ENCODE data around the gene ASL.
"Not testable (repeated sequence)": the region's sequence is repeated elsewhere in the genome, so short reads cannot be mapped to it uniquely, and the experiment has no call there.

ASL gene

DNA sequence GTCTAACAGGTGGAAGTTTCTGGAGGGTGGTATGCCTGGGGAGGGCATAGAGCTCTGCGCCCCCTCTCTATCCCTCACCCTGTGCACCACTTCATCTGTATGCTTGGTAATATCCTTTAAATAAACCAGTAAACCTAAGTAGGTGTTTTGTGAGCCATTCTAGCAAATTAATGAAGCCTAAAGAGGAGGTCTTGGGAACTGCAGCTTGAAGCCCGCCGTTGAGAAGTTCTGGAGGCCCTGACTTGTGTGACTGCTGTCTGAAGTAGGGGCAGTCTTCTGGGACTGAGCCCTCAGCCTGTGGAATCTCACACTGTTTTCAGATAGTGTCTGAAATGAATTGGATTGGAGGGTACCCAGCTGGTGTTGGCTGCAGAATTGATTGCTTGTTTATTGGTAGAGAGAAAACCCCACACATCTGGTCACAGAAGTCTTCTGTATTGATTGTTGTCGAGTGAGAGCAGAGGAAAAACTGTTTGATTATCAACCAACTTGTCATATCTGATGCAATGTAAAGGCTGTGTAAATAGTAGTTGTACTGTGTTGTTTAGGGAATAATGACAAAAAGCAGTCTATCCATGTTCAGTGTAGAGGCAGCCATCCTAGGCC, 43.7 kb downstream of the ASL start:
- no peak for DNase-seq

DNA sequence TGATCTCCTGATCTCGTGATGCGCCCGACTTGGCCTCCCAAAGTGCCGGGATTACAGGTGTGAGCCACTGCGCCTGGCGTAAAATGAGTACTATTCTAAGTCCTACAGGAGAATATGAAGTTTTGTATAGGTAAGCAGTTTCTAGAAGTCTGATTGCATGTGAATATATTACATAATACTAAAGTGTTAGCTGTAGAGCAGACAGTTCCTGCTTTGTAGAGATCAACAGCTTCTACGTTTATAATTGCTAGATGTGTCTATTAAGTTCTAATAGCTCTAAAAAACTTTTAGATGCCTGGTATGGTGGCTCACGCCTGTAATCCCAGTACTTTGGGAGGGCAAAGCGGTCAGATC, 47.5 kb downstream of the ASL start:
- DNase-seq: no peak

DNA sequence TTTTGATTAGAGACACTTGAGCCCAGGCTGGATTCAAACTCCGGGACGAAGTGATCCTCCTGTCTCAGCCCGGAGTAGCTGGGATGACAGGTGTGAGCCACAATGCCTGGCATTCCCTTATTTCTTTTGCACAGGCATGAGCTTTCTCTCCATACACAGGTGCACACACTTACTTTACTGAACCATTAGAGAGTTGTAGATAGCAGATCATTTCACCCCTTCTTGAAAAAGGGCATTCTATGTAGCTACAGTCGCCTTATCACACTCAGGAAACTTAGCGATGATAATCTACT, 48.9 kb downstream of the ASL start:
- DNase-seq: not testable (repeated sequence)

DNA sequence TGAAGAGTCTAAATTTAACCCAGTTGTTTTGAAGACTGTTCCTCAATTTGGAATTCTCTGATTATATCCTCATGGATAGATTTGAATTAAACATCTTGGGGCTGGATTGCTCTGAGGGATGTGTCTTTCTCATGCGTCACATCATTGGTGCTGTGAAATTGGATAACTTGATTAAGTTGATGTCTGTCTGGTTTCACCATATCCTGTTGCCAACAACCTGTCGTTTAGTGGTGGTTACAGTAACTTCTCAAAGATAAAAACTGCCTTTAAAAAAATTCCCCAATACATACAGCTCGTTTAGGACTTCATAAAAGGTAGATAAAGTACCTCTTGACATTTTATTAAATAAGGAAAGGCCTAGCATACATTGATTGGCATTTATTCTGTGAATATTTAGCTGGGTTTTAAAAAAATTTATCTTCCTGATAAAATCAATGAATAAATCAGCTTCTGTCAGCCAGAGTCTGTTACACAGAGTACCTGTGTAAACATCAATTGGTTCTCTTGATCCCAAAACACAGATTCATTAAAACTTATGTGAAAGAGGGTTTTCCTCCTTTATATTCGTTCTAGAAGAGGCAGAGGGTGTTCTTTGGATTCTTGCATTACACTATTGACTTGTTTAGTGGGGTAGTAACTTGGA, 49.6 kb downstream of the ASL start:
- DNase-seq: no peak

DNA sequence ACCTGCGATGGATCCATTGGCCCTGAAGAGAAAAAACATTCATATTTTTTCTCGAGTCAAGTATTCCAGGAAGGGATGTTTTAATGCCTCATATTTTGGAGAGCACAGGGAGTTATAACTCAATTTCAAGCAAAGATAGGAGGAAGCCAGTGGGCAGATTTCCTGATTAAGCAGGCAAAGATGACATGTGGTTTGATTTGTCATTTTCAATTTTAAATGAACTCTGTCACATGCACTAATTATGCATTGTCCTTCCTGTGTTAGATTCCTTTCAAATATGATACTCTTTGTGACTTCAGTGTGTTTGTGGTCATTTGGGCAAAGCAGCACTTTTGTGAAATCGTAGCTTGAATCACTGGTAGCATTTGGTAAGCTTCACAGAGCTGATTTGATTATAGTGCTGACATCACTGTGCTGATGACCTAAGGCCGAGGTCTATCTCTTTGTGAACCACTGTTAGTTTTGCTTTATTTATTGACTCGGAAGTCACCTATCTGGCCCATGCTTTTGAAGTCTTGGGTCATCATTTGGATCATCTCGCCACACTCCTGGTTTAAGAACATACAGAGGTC, 50.2 kb downstream of the ASL start:
- DNase-seq: not testable (repeated sequence)

DNA sequence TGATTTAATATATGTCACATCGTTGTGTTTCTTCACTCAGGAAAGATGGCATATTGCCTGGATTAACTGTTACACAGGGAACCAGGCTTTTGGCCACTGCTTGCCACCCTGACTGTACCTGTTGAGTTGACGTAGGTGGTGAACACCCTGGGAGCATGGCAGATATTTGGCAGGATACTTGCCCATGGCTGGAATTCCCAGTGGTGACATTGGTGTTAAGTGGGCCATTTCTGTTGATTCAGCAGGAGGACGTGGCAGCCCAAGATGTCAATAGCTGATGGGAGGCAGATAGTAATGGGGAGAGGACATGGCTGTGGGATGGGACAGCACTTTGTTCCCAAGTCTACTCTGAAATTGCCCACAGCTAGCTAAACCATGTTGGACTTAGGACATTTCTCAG, 51.6 kb downstream of the ASL start:
- not testable (repeated sequence) for DNase-seq

DNA sequence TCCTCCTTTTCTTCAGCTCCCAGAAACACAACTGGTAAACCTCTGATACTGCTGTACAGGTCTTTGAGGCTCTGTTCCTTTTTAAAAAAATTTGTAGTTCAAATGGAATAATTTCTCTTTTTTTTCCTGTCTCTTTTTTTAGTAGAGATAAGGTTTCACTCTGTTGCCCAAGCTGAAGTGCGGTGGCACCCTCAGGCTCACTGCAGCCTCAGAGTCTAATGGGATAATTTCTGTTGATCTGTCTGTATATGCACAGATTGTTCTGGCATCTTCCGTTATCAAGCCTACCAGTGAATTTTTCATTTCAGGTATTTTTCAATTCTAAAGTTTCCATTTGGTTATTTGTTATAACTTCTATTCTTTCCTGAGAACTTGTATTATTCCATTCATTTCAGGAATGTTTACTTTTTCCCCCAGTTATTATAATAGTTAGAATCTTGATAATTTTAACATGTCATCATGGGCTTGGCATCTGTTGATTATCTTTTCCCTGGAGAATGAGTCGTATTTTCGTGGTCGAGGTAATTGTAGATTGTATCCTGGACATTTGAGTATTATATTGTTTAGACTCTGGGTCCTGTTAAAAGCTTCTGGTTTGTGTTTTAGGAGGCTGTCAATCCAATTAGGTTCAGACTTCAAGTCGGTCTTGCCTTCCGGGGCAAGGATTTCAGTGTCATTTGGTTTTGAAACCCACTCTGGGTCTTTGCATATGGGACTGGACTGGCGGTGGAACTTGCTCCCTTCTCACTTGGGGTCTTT, 63.6 kb downstream of the ASL start:
- no peak for DNase-seq

DNA sequence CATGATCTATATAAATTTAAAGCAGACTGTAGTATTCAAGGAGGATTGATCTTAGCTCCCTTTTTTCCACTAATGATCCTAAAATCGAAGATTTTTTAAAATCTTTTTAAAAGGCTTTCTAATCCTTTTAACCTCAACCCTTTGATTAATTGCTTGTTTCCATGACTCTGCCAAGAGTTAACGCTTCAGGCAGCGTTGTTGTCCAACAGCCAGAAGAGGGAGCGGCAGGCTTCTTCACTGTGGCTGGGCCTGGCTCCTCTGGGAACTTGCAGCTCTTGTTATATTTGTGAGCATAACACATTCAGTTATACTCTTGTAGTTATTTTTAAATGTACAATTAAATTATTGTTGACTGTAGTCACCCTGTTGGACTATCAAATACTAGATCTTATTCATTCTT, 65.3 kb downstream of the ASL start:
- DNase-seq: no peak

DNA sequence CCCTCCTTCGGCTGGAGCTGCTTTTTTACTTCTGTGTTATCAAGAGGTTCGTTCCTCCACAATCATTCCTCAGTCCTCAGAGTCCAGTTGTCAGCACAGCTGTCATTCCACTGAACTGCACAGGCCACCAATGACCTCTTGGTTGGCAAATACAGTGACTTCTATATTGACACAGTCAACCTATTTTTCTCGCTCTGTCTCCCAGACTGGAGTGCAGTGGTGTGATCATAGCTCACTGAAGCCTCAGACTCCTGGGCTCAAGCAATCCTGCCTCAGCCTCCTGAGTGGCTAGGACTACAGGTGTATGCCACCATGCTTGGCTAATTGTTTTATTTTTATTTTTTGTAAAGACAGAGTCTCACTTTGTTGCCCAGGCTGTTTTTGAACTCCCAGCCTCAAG, 66.7 kb downstream of the ASL start:
- DNase-seq: no peak

DNA sequence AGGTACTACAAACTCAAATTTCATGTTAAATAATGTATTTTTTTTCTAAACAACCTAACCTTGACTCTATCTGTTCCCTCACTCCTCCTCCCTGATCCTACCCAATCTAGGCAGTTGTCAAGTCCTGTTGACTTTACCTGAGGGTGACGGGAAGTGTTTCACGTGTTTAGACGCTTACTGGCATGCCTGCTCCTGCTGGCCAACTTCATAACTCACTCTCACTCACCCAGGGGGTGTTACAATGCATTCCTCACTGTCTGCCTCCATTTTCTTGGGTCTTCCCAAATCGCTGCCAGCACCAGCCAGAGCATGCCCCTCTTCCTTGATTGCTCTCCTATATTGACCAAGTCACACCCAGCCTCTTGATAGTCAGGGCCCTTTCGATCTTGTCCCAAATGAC, 67.4 kb downstream of the ASL start:
- DNase-seq: no peak

Data from NCI-H187 treated with DMSO at 0.1 percent for 48 hours (cell line).